GM23338 (cell line): ENCODE measurements around the gene SCO2. TPM values are rescaled to one million over a fixed set of nuclear protein-coding genes. Genes with fewer than 3 reads are reported as not detected.

Experiments
- ATAC-seq: fragments of 200-7000 bp; cut with Tn5 transposase; 3 replicates; pipeline ENCODE4 v1.9.1; 2020
- DNase-seq: peaks from one replicate; pipeline ENCODE4 v3.0.0-alpha.2; 2015; ENCODE audit warnings: low spot score
- H2AFZ ChIP-seq: fragments of 200-600 bp; sonication (generic); 2 replicates; pipeline ENCODE4 v1.8.0; 2016; ENCODE audit warnings: antibody characterized with exemption, mild to moderate bottlenecking, moderate library complexity
- H3F3A ChIP-seq: fragments of 200-600 bp; sonication (generic); replicated peaks from 2 replicates; pipeline ENCODE4 v1.8.0; 2017; ENCODE audit warnings: antibody characterized with exemption, mixed run types, low read depth
- H3K27ac ChIP-seq: fragments of 200-600 bp; sonication (generic); 2 replicates; pipeline ENCODE4 v1.6.1; 2016; ENCODE audit warnings: low read depth
- H3K27me3 ChIP-seq: fragments of 200-600 bp; sonication (generic); 2 replicates; pipeline ENCODE4 v1.8.0; 2016; ENCODE audit warnings: mild to moderate bottlenecking, mixed run types, moderate library complexity; ENCODE audit not compliant: insufficient read depth
- H3K36me3 ChIP-seq: fragments of 200-600 bp; sonication (generic); 2 replicates; pipeline ENCODE4 v1.8.0; 2016; ENCODE audit warnings: mild to moderate bottlenecking; ENCODE audit not compliant: insufficient read depth
- H3K4me1 ChIP-seq: fragments of 200-600 bp; sonication (generic); 2 replicates; pipeline ENCODE4 v1.8.0; 2016; ENCODE audit warnings: mild to moderate bottlenecking, moderate library complexity; ENCODE audit not compliant: insufficient read depth
- H3K4me2 ChIP-seq: fragments of 200-600 bp; sonication (generic); 2 replicates; pipeline ENCODE4 v1.7.1; 2017; ENCODE audit warnings: mixed run types
- H3K4me3 ChIP-seq: fragments of 200-600 bp; sonication (generic); 2 replicates; pipeline ENCODE4 v1.6.1; 2016; ENCODE audit warnings: mixed run types
- H3K79me2 ChIP-seq: fragments of 200-600 bp; sonication (generic); replicated peaks from 2 replicates; pipeline ENCODE4 v1.8.0; 2017; ENCODE audit warnings: mild to moderate bottlenecking; ENCODE audit not compliant: insufficient read depth
- H3K9me2 ChIP-seq: fragments of 200-600 bp; sonication (generic); 2 replicates; pipeline ENCODE4 v1.8.0; 2017; ENCODE audit not compliant: insufficient read depth
- H4K20me1 ChIP-seq: fragments of 200-600 bp; sonication (generic); replicated peaks from 2 replicates; pipeline ENCODE4 v1.8.0; 2017; ENCODE audit warnings: mild to moderate bottlenecking; ENCODE audit not compliant: insufficient read depth
- H3K27ac Mint-ChIP-seq: 2 replicates; pipeline ENCODE4 v1.8.0; 2020; ENCODE audit warnings: inconsistent platforms, mild to moderate bottlenecking, moderate library complexity, mixed read lengths
- H3K27me3 Mint-ChIP-seq: 3 replicates; pipeline ENCODE4 v1.8.0; 2022; ENCODE audit warnings: low read depth, mild to moderate bottlenecking, moderate library complexity, mixed read lengths, inconsistent platforms; ENCODE audit not compliant: insufficient read depth, poor library complexity
- H3K36me3 Mint-ChIP-seq: 3 replicates; pipeline ENCODE4 v1.8.0; 2021; ENCODE audit warnings: low read depth, mild to moderate bottlenecking, inconsistent platforms, moderate library complexity, mixed read lengths
- H3K4me1 Mint-ChIP-seq: 3 replicates; pipeline ENCODE4 v1.8.0; 2020; ENCODE audit warnings: mild to moderate bottlenecking, inconsistent platforms, mixed read lengths
- H3K4me3 Mint-ChIP-seq: 3 replicates; pipeline ENCODE4 v1.8.0; 2021; ENCODE audit warnings: moderate library complexity, mild to moderate bottlenecking, inconsistent platforms, mixed read lengths
- H3K9me3 Mint-ChIP-seq: 3 replicates; pipeline ENCODE4 v1.8.0; 2020; ENCODE audit warnings: moderate library complexity, mild to moderate bottlenecking, inconsistent platforms, mixed read lengths
- EZH2phosphoT487 ChIP-seq: fragments of 200-600 bp; sonication (generic); IDR thresholded peaks from one replicate; pipeline ENCODE4 v1.8.1; 2018; ENCODE audit warnings: antibody characterized with exemption; ENCODE audit not compliant: unreplicated experiment
- JUNB ChIP-seq: IDR thresholded peaks from one replicate; pipeline ENCODE4 v1.6.1; 2016; ENCODE audit warnings: antibody characterized with exemption; ENCODE audit not compliant: unreplicated experiment
- NANOG ChIP-seq: IDR thresholded peaks from 2 replicates; pipeline ENCODE4 v1.6.1; 2016; ENCODE audit warnings: antibody characterized with exemption, borderline replicate concordance
- POLR2AphosphoS5 ChIP-seq: IDR thresholded peaks from 2 replicates; pipeline ENCODE4 v1.6.1; 2016; ENCODE audit warnings: antibody characterized with exemption, low read depth
- ZNF114 ChIP-seq: fragments of 250-450 bp; sonication (Bioruptor Pico); IDR thresholded peaks from 2 replicates; pipeline ENCODE4 v1.5.0; 2020; ENCODE audit warnings: mild to moderate bottlenecking, moderate library complexity
- ZNF331 ChIP-seq: fragments of 250-450 bp; sonication (Bioruptor Pico); IDR thresholded peaks from 2 replicates; pipeline ENCODE4 v1.5.0; 2020; ENCODE audit warnings: low read depth, mild to moderate bottlenecking, moderate library complexity
- polyA plus RNA-seq: library from polyadenylated mRNA; unstranded; fragments of >200 nt; fragmentation: Nextera tagmentation; extraction: Ambion mirVana; gene quantifications from 2 replicates; pipeline ENCODE4 v1.2.1, GENCODE V29; 2016
- total RNA-seq: library from RNA; depleted of rRNA; stranded (reverse); fragments of >200 nt; shearing (Covaris generic); gene quantifications from 2 replicates; pipeline ENCODE4 v1.2.3, GENCODE V29; 2014
- TF ChIP-seq, protein P1 (sequence below), 2 experiments: fragments of 200-600 bp in 1 of 2; sonication (generic) in 1 of 2; conservative IDR thresholded peaks; 2 replicates each; pipeline versions ENCODE4 v1.5.1 to v1.6.1; 2016 to 2017; ENCODE audit warnings: antibody characterized with exemption in 2 of 2, low read depth in 2 of 2, mild to moderate bottlenecking in 2 of 2, moderate library complexity in 1 of 2
- TF ChIP-seq, protein P2 (sequence below): IDR thresholded peaks from one replicate; pipeline ENCODE4 v1.6.1; 2018; ENCODE audit warnings: antibody characterized with exemption; ENCODE audit not compliant: unreplicated experiment

The SCO2 gene
- total and polyA plus RNA-seq, 2 experiments from 2014 or later, result 2.6 to 4.9 TPM

DNA sequence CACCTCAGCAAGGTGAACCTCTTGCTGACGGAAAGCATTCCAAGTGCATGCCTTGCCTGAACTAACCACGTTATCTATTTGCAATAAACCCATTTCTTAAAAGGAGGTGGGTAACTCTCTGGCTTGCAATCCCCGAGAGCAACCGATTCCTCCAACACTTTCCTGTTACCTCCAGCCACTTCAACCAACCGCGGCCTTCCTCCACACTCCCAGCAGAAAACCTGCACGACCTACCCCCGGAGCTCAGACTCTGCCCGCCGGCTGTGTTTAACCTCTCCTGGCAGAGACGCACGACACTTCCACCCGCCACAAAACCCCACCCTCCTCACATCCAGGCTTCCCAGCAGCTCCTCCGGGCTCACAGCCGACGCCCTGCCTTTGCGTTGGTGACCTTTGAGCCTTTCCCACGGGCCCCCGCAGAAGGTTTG, 708 bp downstream of the SCO2 start:
- no peak overlapping the region; the same call in 1 of the 2 replicates for H2AFZ ChIP-seq

DNA sequence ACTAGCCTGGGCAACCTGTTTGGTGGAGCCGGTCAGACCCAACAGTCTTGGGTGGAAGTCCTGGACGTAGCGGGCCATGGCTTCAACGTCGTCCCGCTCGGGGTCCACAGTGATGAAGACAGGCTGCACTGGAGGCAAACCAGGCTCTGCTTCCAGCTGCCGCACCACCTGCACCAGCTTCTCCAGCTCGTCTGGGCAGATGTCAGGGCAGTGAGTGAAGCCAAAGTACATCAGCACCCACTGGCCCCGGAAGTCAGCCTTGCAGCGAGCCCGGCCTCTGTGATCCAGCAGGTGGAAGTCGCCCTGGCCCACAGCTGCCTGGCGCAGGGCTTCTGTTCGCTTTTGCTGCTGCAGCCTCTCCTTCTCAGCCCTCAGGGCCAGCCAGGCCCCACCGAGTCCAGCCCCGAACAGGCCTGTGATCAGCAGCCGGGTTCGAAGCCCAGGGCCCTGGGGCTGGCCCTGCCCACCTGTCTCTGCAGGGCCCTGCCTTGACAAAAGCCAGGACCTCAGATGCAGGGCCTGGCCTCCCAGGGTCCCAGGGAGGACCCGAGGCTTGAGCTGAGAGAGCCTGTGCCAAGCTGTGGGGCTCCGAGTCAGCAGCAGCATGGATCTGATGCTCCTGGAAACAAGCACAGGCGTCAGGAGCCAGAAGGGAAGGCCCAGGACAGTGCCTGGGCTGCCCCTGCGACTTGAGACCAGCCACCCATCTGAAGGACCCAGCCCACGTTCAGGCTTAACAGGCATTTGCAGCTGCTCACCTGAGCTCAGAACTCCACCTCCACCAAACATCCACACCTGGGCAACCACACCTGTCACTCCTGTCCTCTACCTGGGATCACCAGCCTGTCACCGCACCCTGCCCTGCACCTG, 1.4 kb downstream of the SCO2 start:
- Histone ChIP-seq H4K20me1 (no peaks in the 10 kb centered on the region; the same call in 1 of the 2 replicates), H3K79me2 (no peaks in the 10 kb centered on the region), H3K4me1 (no peaks in the 10 kb centered on the region; the same call in 1 of the 2 replicates), H3K36me3 (no peaks in the 10 kb centered on the region; the same call in 1 of the 2 replicates), H2AFZ (no peak overlapping the region), H3F3A (peaks cover 4% of the 10 kb centered on the region), H3K4me3 (peak overlapping the region; percentile 84), H3K9me2 (no peaks in the 10 kb centered on the region), H3K4me2 (peak overlapping the region; percentile 94), H3K27ac (no peak overlapping the region), H3K27me3 (peaks cover 25% of the 10 kb centered on the region)
- Mint-ChIP-seq H3K4me1 (peaks cover 11% of the 10 kb centered on the region), H3K36me3 (peaks cover 17% of the 10 kb centered on the region), H3K9me3 (peaks cover 4% of the 10 kb centered on the region; the same call in 2 of the 3 replicates), H3K27ac (peak overlapping the region; percentile 78), H3K27me3 (peaks cover 29% of the 10 kb centered on the region), H3K4me3 (peak overlapping the region; percentile 89)
- ATAC-seq (no peak), DNase-seq (no peak)
- TF ChIP-seq, protein P1, sequence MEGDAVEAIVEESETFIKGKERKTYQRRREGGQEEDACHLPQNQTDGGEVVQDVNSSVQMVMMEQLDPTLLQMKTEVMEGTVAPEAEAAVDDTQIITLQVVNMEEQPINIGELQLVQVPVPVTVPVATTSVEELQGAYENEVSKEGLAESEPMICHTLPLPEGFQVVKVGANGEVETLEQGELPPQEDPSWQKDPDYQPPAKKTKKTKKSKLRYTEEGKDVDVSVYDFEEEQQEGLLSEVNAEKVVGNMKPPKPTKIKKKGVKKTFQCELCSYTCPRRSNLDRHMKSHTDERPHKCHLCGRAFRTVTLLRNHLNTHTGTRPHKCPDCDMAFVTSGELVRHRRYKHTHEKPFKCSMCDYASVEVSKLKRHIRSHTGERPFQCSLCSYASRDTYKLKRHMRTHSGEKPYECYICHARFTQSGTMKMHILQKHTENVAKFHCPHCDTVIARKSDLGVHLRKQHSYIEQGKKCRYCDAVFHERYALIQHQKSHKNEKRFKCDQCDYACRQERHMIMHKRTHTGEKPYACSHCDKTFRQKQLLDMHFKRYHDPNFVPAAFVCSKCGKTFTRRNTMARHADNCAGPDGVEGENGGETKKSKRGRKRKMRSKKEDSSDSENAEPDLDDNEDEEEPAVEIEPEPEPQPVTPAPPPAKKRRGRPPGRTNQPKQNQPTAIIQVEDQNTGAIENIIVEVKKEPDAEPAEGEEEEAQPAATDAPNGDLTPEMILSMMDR (conservative IDR thresholded peaks at IDR 0.05; ENCODE audit: low read depth in 2 of 2), result no peak
- TF ChIP-seq, protein P2, sequence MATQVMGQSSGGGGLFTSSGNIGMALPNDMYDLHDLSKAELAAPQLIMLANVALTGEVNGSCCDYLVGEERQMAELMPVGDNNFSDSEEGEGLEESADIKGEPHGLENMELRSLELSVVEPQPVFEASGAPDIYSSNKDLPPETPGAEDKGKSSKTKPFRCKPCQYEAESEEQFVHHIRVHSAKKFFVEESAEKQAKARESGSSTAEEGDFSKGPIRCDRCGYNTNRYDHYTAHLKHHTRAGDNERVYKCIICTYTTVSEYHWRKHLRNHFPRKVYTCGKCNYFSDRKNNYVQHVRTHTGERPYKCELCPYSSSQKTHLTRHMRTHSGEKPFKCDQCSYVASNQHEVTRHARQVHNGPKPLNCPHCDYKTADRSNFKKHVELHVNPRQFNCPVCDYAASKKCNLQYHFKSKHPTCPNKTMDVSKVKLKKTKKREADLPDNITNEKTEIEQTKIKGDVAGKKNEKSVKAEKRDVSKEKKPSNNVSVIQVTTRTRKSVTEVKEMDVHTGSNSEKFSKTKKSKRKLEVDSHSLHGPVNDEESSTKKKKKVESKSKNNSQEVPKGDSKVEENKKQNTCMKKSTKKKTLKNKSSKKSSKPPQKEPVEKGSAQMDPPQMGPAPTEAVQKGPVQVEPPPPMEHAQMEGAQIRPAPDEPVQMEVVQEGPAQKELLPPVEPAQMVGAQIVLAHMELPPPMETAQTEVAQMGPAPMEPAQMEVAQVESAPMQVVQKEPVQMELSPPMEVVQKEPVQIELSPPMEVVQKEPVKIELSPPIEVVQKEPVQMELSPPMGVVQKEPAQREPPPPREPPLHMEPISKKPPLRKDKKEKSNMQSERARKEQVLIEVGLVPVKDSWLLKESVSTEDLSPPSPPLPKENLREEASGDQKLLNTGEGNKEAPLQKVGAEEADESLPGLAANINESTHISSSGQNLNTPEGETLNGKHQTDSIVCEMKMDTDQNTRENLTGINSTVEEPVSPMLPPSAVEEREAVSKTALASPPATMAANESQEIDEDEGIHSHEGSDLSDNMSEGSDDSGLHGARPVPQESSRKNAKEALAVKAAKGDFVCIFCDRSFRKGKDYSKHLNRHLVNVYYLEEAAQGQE, result no peak
- TF ChIP-seq ZNF331 (CRISPR knock-in tag), result no peak
- no peak for TF ChIP-seq JUNB
- TF ChIP-seq EZH2phosphoT487, result no peak
- TF ChIP-seq POLR2AphosphoS5, result no peak
- TF ChIP-seq ZNF114 (CRISPR knock-in tag), result no peak
- TF ChIP-seq NANOG, result no peak

More for the DNA sequence above, 708 bp downstream of the SCO2 start:
- Mint-ChIP-seq H3K4me1 (peaks cover 11% of the 10 kb centered on the region), H3K27me3 (peaks cover 36% of the 10 kb centered on the region), H3K4me3 (peak overlapping the region; percentile 89), H3K9me3 (peaks cover 4% of the 10 kb centered on the region; the same call in 2 of the 3 replicates), H3K27ac (peak overlapping the region; percentile 78), H3K36me3 (peaks cover 13% of the 10 kb centered on the region)
- ATAC-seq (no peak), DNase-seq (no peak)
- H3K4me1 ChIP-seq, result no peaks in the 10 kb centered on the region; the same call in 1 of the 2 replicates
- H3K4me3 ChIP-seq, result peak overlapping the region; percentile 84
- no peaks in the 10 kb centered on the region for H3K9me2 ChIP-seq
- H3K27ac ChIP-seq, result no peak overlapping the region
- no peaks in the 10 kb centered on the region; the same call in 1 of the 2 replicates for H4K20me1 ChIP-seq
- TF ChIP-seq EZH2phosphoT487, result no peak
- H3F3A ChIP-seq, result peaks cover 4% of the 10 kb centered on the region
- H3K27me3 ChIP-seq, result peaks cover 31% of the 10 kb centered on the region
- H3K79me2 ChIP-seq, result no peaks in the 10 kb centered on the region
- no peaks in the 10 kb centered on the region; the same call in 1 of the 2 replicates for H3K36me3 ChIP-seq
- peak overlapping the region; percentile 94 for H3K4me2 ChIP-seq
